NT2/D1 (cell line): ENCODE results near the gene KRT71.

Experiments used
- SUZ12 ChIP-seq: IDR thresholded peaks from 2 replicates; pipeline ENCODE4 v1.6.1; 2011; ENCODE audit not compliant: insufficient read length, insufficient read depth; ENCODE audit errors: extremely low read depth
- YY1 ChIP-seq: IDR thresholded peaks from 2 replicates; pipeline ENCODE4 v1.6.1; 2011; ENCODE audit not compliant: insufficient read length, insufficient read depth
- ZNF274 ChIP-seq: IDR thresholded peaks from 2 replicates; pipeline ENCODE4 v1.6.1; 2011; ENCODE audit warnings: mild to moderate bottlenecking, low read depth, low read length

- no peak for TF ChIP-seq SUZ12
- no peak for TF ChIP-seq YY1
- TF ChIP-seq ZNF274 = no peak
Measured at GRCh38 chr12:52559979-52560378, 7.0 kb upstream of the KRT71 start.
